SW480 (cell line): ENCODE data around the gene SLC22A31.

ENCODE experiments used
- DNase-seq: peaks from one replicate; pipeline ENCODE4 v3.0.0-alpha.2; 2016; ENCODE audit warnings: low spot score

Gene SLC22A31

DNA sequence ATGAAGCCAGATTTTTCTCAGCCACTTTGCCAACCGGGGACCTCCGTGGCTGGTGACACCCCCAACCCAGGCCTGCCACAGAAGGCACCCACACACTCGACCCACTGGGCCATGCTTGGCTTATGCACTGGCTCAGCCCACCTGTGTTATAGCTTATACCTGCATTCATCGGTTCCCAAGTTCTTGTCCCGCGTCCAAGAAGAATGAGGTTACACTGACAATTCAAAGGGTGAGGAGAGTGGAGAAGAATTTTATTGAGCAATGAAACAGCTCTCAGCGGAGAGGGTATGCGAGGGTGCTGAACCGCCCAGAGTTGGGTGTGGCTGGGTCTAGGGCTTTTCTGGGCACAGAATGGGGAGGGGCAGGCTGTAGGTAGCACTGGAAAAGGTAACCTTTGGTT, 51.0 kb downstream of the SLC22A31 start:
- no peak for DNase-seq

DNA sequence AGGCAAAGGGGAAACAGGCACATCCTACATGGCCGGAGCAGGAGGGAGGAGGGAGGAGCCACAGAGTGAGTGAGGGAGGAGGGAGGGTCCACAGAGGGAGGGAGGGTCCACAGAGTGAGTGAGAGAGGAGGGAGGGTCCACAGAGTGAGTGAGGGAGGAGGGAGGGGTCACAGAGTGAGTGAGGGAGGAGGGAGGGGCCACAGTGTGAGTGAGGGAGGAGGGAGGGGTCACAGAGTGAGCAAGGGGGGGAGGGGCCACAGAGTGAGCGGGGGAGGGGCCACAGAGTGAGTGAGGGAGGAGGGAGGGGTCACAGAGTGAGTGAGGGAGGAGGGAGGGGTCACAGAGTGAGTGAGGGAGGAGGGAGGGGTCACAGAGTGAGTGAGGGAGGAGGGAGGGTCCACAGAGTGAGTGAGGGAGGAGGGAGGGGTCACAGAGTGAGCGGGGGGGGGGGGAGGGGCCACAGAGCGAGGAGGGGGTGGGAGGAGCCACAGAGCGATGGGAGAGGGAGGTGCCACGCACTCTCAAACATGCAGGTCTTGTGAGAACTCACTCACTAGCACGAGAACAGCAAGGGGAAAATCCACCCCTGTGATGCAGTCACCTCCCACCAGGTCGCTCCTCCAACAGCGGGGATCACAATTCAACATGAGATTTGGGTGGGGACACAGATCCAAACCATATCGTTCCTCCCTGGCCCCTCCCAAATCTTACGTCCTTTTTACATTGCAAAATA, 53.1 kb downstream of the SLC22A31 start:
- no peak for DNase-seq

DNA sequence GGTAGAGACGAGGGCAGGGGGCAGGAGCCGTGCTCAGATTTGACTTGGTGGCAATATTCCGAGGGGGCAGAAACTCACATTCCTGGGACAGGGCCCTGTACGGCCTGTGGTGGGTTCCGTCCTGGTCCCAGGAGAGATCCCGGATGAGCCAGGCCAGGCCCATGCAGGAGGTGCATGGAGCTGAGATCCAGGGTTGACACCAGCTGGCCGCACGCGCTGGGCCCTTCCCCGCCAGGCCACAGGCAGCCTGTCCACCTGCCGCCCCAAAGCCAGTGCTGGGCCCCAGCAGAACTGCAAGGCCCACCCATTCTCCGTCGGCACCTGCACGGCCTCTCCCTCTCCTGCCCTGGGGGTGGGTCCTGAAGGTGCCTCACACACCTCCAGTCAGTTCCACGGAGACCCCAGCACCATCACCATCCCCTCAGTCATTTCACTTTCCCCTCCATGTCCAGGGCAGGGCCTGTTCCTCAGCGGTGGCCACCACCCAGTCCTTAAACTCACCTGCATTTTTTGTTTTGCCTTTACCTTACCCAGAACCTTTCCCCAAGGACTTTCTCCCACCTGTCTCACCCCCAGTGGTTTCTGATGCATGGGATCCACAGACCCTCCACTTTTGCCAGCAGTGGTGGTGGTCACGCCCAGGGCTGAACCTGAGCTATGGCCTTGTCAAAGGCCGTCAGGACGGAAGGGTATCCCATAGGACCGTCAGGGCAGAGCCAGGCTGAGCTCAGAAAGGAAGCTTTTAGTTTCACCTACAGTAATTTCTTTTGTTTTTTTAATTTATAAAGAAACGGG, 53.9 kb downstream of the SLC22A31 start:
- DNase-seq: no peak
